H1 (cell line): ENCODE data around the gene GLUD1. TPM values are rescaled to one million over a fixed set of nuclear protein-coding genes. Genes with fewer than 3 reads are reported as not detected.

Experiments
- CTCF ChIA-PET: fragments of 300-600 bp; sonication (Branson Sonifier 250); formaldehyde crosslinking; loops from one replicate; lab custom pipeline; 2021; ENCODE audit not compliant: partially characterized antibody; lab: Charles Lee
- POLR2A ChIA-PET: fragments of 300-600 bp; sonication (Branson Sonifier 250); formaldehyde crosslinking; loops from one replicate; lab custom pipeline; 2021; ENCODE audit warnings: inconsistent platforms; ENCODE audit not compliant: partially characterized antibody; lab: Charles Lee
- DNase-seq, 2 experiments: peaks; one replicate each; pipeline versions ENCODE4 v3.0.0 to v3.0.0-alpha.2; 2010 to 2022; ENCODE audit warnings: low spot score in 2 of 2, low read depth in 1 of 2, mixed read lengths in 1 of 2
- FAIRE-seq: peaks from 2 replicates; lab custom pipeline; 2011; peaks lifted over from hg19 to GRCh38; lab: Jason Lieb, UNC
- H2AFZ ChIP-seq: 2 replicates; pipeline ENCODE4 v1.8.1; 2012; ENCODE audit warnings: low read length, inconsistent platforms
- H2AK5ac ChIP-seq: 2 replicates; pipeline ENCODE4 v1.6.1; 2013; ENCODE audit warnings: low read depth, low read length
- H2BK120ac ChIP-seq: replicated peaks from 2 replicates; pipeline ENCODE3; 2013; ENCODE audit warnings: low read depth, low read length, inconsistent platforms
- H2BK12ac ChIP-seq: 2 replicates; pipeline ENCODE4 v1.6.1; 2013; ENCODE audit warnings: low read depth, low read length
- H2BK15ac ChIP-seq: 2 replicates; pipeline ENCODE4 v1.6.1; 2013; ENCODE audit warnings: low read length
- H2BK20ac ChIP-seq: 2 replicates; pipeline ENCODE4 v1.6.1; 2013; ENCODE audit warnings: low read length
- H2BK5ac ChIP-seq: 2 replicates; pipeline ENCODE4 v1.6.1; 2013; ENCODE audit warnings: low read depth, low read length
- H3K14ac ChIP-seq: 2 replicates; pipeline ENCODE4 v1.6.1; 2013; ENCODE audit warnings: inconsistent platforms; ENCODE audit not compliant: insufficient read length
- H3K18ac ChIP-seq: 2 replicates; pipeline ENCODE4 v1.6.1; 2013; ENCODE audit warnings: low read length; ENCODE audit errors: extremely low read depth
- H3K23ac ChIP-seq: 2 replicates; pipeline ENCODE4 v1.6.1; 2013; ENCODE audit warnings: inconsistent platforms; ENCODE audit not compliant: insufficient read length
- H3K23me2 ChIP-seq: 2 replicates; pipeline ENCODE4 v1.6.1; 2013; ENCODE audit warnings: low read depth, low read length
- H3K27ac ChIP-seq: 2 replicates; pipeline ENCODE4 v1.6.1; 2011; ENCODE audit warnings: low read depth, low read length, inconsistent platforms
- H3K27me3 ChIP-seq, 4 experiments: replicated peaks in 1 of 4; 1 replicate in 1 of 4; 2 replicates in 3 of 4; pipeline versions ENCODE4 v1.6.1 to v1.8.1; 2011 to 2013; ENCODE audit warnings: low read length in 3 of 4, mild to moderate bottlenecking in 3 of 4, inconsistent platforms in 2 of 4, mixed read lengths in 2 of 4, moderate library complexity in 1 of 4; ENCODE audit not compliant: control insufficient read depth in 3 of 4, insufficient read depth in 3 of 4; ENCODE audit errors: extremely low read depth in 1 of 4
- H3K36me3 ChIP-seq, 4 experiments: 2 replicates each; pipeline versions ENCODE4 v1.6.1 to v1.8.1; 2011 to 2013; ENCODE audit warnings: mild to moderate bottlenecking in 4 of 4, low read length in 3 of 4, moderate library complexity in 2 of 4, control low read depth in 1 of 4, inconsistent platforms in 1 of 4; ENCODE audit not compliant: insufficient read depth in 4 of 4, control insufficient read depth in 2 of 4
- H3K4ac ChIP-seq: replicated peaks from 2 replicates; pipeline ENCODE3; 2013; ENCODE audit warnings: low read length, low read depth, mixed read lengths, inconsistent platforms; ENCODE audit not compliant: insufficient read length
- H3K4me1 ChIP-seq, 4 experiments: replicated peaks in 1 of 4; 1 replicate in 1 of 4; 2 replicates in 3 of 4; pipeline versions ENCODE4 v1.6.1 to v1.8.1; 2011 to 2013; ENCODE audit warnings: low read length in 3 of 4, inconsistent platforms in 2 of 4, mixed read lengths in 1 of 4; ENCODE audit not compliant: insufficient read depth in 4 of 4, control insufficient read depth in 3 of 4
- H3K4me2 ChIP-seq, 2 experiments: 2 replicates each; pipeline versions ENCODE4 v1.6.1 to v1.8.1; 2011 to 2013; ENCODE audit warnings: low read depth in 2 of 2, low read length in 2 of 2, control low read depth in 1 of 2, inconsistent platforms in 1 of 2, mild to moderate bottlenecking in 1 of 2; ENCODE audit not compliant: insufficient read depth in 1 of 2
- H3K4me3 ChIP-seq, 4 experiments: fragments of 200-600, 300-600 bp in 1 of 4; sonication (generic), shearing (Covaris generic), sonication (Bioruptor Twin) in 1 of 4; 2 replicates each; pipeline versions ENCODE4 v1.5.1 to v1.8.1; 2011 to 2016; ENCODE audit warnings: low read length in 4 of 4, low read depth in 3 of 4, control low read depth in 2 of 4, inconsistent platforms in 2 of 4, mild to moderate bottlenecking in 2 of 4, mixed read lengths in 1 of 4, moderate library complexity in 1 of 4; ENCODE audit not compliant: insufficient read depth in 2 of 4; ENCODE audit errors: extremely low read depth in 1 of 4
- H3K56ac ChIP-seq: replicated peaks from 2 replicates; pipeline ENCODE3; 2013; ENCODE audit warnings: low read depth, mild to moderate bottlenecking, mixed read lengths, low read length, inconsistent platforms; ENCODE audit not compliant: insufficient read length
- H3K79me1 ChIP-seq: 2 replicates; pipeline ENCODE4 v1.6.1; 2013; ENCODE audit warnings: low read depth, low read length, control low read depth
- H3K79me2 ChIP-seq, 2 experiments: 2 replicates each; pipeline versions ENCODE4 v1.6.1 to v1.8.1; 2012 to 2013; ENCODE audit warnings: low read length in 2 of 2, mild to moderate bottlenecking in 2 of 2, inconsistent platforms in 1 of 2; ENCODE audit not compliant: insufficient read depth in 2 of 2, control insufficient read depth in 1 of 2
- H3K9ac ChIP-seq, 4 experiments: replicated peaks in 1 of 4; 1 replicate in 1 of 4; 2 replicates in 3 of 4; pipeline versions ENCODE4 v1.6.1 to v1.8.1; 2011 to 2013; ENCODE audit warnings: low read depth in 3 of 4, low read length in 3 of 4, control low read depth in 2 of 4, mild to moderate bottlenecking in 2 of 4, moderate library complexity in 2 of 4, inconsistent platforms in 1 of 4; ENCODE audit errors: extremely low read depth in 1 of 4
- H3K9me3 ChIP-seq, 2 experiments: 2 replicates each; pipeline versions ENCODE4 v1.6.1 to v1.8.1; 2012 to 2013; ENCODE audit warnings: mild to moderate bottlenecking in 2 of 2, moderate library complexity in 2 of 2, control low read depth in 1 of 2, inconsistent platforms in 1 of 2, low read depth in 1 of 2, low read length in 1 of 2, mixed read lengths in 1 of 2; ENCODE audit not compliant: insufficient read depth in 2 of 2
- H4K20me1 ChIP-seq, 2 experiments: replicated peaks in 1 of 2; 2 replicates each; pipeline versions ENCODE3 to v1.8.1; 2011 to 2013; ENCODE audit warnings: inconsistent platforms in 2 of 2, low read length in 2 of 2, mild to moderate bottlenecking in 1 of 2; ENCODE audit not compliant: insufficient read depth in 2 of 2, control insufficient read depth in 1 of 2
- H4K5ac ChIP-seq: 2 replicates; pipeline ENCODE4 v1.6.1; 2013; ENCODE audit warnings: low read length, low read depth, mixed read lengths, inconsistent platforms; ENCODE audit not compliant: insufficient read length
- H4K8ac ChIP-seq: 2 replicates; pipeline ENCODE4 v1.8.0; 2013; ENCODE audit warnings: mild to moderate bottlenecking, moderate library complexity, low read length, inconsistent platforms; ENCODE audit not compliant: insufficient read depth; ENCODE audit errors: extremely low read depth
- H4K91ac ChIP-seq: replicated peaks from 2 replicates; pipeline ENCODE3; 2013; ENCODE audit warnings: low read length, mixed read lengths, inconsistent platforms; ENCODE audit not compliant: insufficient read length
- BCL11A ChIP-seq, 2 experiments: IDR thresholded peaks; one replicate each; pipeline ENCODE4 v1.6.1; 2011; ENCODE audit warnings: low read depth in 2 of 2, low read length in 2 of 2, mild to moderate bottlenecking in 2 of 2
- CTCF ChIP-seq, 3 experiments: IDR thresholded peaks; 1 replicate in 2 of 3; 2 replicates in 1 of 3; pipeline versions ENCODE4 v1.5.1 to v1.6.1; 2011; ENCODE audit warnings: low read length in 3 of 3, mild to moderate bottlenecking in 3 of 3, inconsistent platforms in 2 of 3, low read depth in 1 of 3, moderate library complexity in 1 of 3; ENCODE audit not compliant: insufficient read depth in 1 of 3; ENCODE audit errors: control extremely low read depth in 1 of 3
- HDAC2 ChIP-seq, 2 experiments: fragments of 300-600 bp in 1 of 2; sonication (generic) in 1 of 2; IDR thresholded peaks; 2 replicates each; pipeline ENCODE4 v1.6.1; 2011 to 2012; ENCODE audit warnings: low read depth in 2 of 2, low read length in 2 of 2, mild to moderate bottlenecking in 2 of 2, moderate library complexity in 2 of 2, borderline replicate concordance in 1 of 2, inconsistent platforms in 1 of 2
- PHF8 ChIP-seq: fragments of 200-600 bp; sonication (generic); conservative IDR thresholded peaks from 2 replicates; pipeline ENCODE4 v1.7.1; 2012; ENCODE audit warnings: low read depth, mild to moderate bottlenecking, inconsistent platforms, low read length, moderate library complexity
- SIN3A ChIP-seq, 2 experiments: IDR thresholded peaks in 1 of 2; conservative IDR thresholded peaks in 1 of 2; 2 replicates each; pipeline ENCODE4 v1.6.1; 2011 to 2012; ENCODE audit warnings: low read length in 2 of 2, improper control_type of control experiment in 1 of 2, low read depth in 1 of 2, mild to moderate bottlenecking in 1 of 2
- SP2 ChIP-seq: IDR thresholded peaks from 2 replicates; pipeline ENCODE4 v1.6.1; 2012; ENCODE audit warnings: mild to moderate bottlenecking, low read length, inconsistent platforms
- SRF ChIP-seq: IDR thresholded peaks from 2 replicates; pipeline ENCODE4 v1.6.1; 2011; ENCODE audit warnings: mild to moderate bottlenecking, low read depth, low read length, moderate library complexity
- TCF12 ChIP-seq: IDR thresholded peaks from 2 replicates; pipeline ENCODE4 v1.6.1; 2011; ENCODE audit warnings: low read depth, mild to moderate bottlenecking, low read length
- YY1 ChIP-seq: IDR thresholded peaks from 2 replicates; pipeline ENCODE4 v1.6.1; 2011; ENCODE audit warnings: low read depth, mild to moderate bottlenecking, low read length
- WGBS, 2 experiments: shearing (Covaris generic) in 1 of 2; methylation state at CpG; one replicate each; pipeline versions ENCODE4 v1.1.6 to v1.1.7; 2013 to 2015; ENCODE audit warnings: low lambda C conversion rate in 2 of 2, mixed read lengths in 2 of 2, inconsistent platforms in 1 of 2, low coverage in 1 of 2, missing lambda C conversion rate in 1 of 2; ENCODE audit not compliant: insufficient replicate concordance in 2 of 2, insufficient coverage in 1 of 2, insufficient read length in 1 of 2; ENCODE audit errors: extremely low coverage in 1 of 2, missing lambda C conversion rate in 1 of 2; 5-methylcytosine and 5-hydroxymethylcytosine counted together
- polyA plus RNA-seq, 7 experiments: library from polyadenylated mRNA; depleted of rRNA in 3 of 7; stranded (reverse) in 5 of 7; unstranded in 2 of 7; fragments of >200 nt in 5 of 7; fragments of 200-250 nt in 2 of 7; gene quantifications; 1 replicate in 5 of 7; 2 replicates in 1 of 7; 4 replicates in 1 of 7; pipeline versions ENCODE4 v1.2.1 to v1.2.3, GENCODE V29; 2011 to 2013; ENCODE audit warnings: missing spikeins in 2 of 7, mixed read lengths in 2 of 7
- total RNA-seq: library from RNA; stranded (reverse); fragmentation: NEBNext Ultra II Directional; extraction: Animal tissue kit (Norgen Biotek cat#: 25700); gene quantifications from 2 replicates; pipeline ENCODE4 v1.2.1, GENCODE V29; 2021

GLUD1 gene
- total and polyA plus RNA-seq, 2 of the 8 experiments (the other 6 are each of a cell fraction or from before 2014, with no cell fraction given) = 41.0 to 96.2 TPM

GRCh38 chr10:87030912-87031635 lies 63.6 kb downstream of the GLUD1 start:
- no peaks in the 10 kb centered on the region for H4K20me1 ChIP-seq
- H3K4me1 ChIP-seq = no peaks in the 10 kb centered on the region
- H4K8ac ChIP-seq = no peak overlapping the region; the same call in 1 of the 2 replicates
- DNase-seq = no peak
- POLR2A ChIA-PET = no interaction called here
- no peaks in the 10 kb centered on the region for H3K79me1 ChIP-seq
- H3K23me2 ChIP-seq = no peaks in the 10 kb centered on the region
- H3K9ac ChIP-seq = no peak overlapping the region
- H3K4me2 ChIP-seq = no peak overlapping the region
- H3K56ac ChIP-seq = no peak overlapping the region
- no peak overlapping the region for H4K5ac ChIP-seq
- no peak overlapping the region for H2BK20ac ChIP-seq
- H3K23ac ChIP-seq = no peak overlapping the region
- FAIRE-seq = no peak
- no peak overlapping the region for H3K14ac ChIP-seq
- no peak overlapping the region for H2AK5ac ChIP-seq
- no peak overlapping the region for H3K4me3 ChIP-seq
- no peak overlapping the region for H3K18ac ChIP-seq
- H2BK12ac ChIP-seq = no peak overlapping the region
- no peak overlapping the region for H3K27ac ChIP-seq
- no peaks in the 10 kb centered on the region for H3K27me3 ChIP-seq
- no peak overlapping the region for H4K91ac ChIP-seq
- no peak overlapping the region for H2BK120ac ChIP-seq
- 90% methylated on average over 28 of the region's 28 CpGs; no CpG with 5 or more reads in 1 of the 2 experiments for WGBS, 2 experiments
- no peak overlapping the region for H3K4ac ChIP-seq
- no peak overlapping the region for H2BK15ac ChIP-seq
- no peaks in the 10 kb centered on the region for H3K79me2 ChIP-seq
- peaks cover 0 to 5% (median 0%) of the 10 kb centered on the region in 4 experiments; a peak in 1 of 8 replicates for H3K36me3 ChIP-seq
- H2AFZ ChIP-seq = no peak overlapping the region
- no peak overlapping the region for H2BK5ac ChIP-seq
- peaks cover 8 to 9% of the 10 kb centered on the region in 2 experiments; a peak in 3 of 4 replicates for H3K9me3 ChIP-seq
- CTCF ChIA-PET = interaction anchor here (0.7 to 1.4 kb wide), 6 partner anchors 51 to 91 kb away, joined by 3 to 4 read pairs (median 3); no protein-coding TSS in a partner anchor
- TF ChIP-seq SRF = no peak
- TF ChIP-seq PHF8 = no peak
- no peak for TF ChIP-seq YY1
- no peak for TF ChIP-seq TCF12
- no peak for TF ChIP-seq CTCF (IDR thresholded peaks at IDR 0.05; ENCODE audit: control extremely low read depth in 1 of 3, insufficient read depth in 1 of 3, low read depth in 1 of 3, low read length in 3 of 3)
- TF ChIP-seq BCL11A (IDR thresholded peaks at IDR 0.05; ENCODE audit: low read depth in 2 of 2, low read length in 2 of 2) = no peak
- TF ChIP-seq SP2 = no peak
- TF ChIP-seq SIN3A (conservative IDR thresholded peaks at IDR 0.05 in 1 of 2, IDR thresholded peaks at IDR 0.05 in 1 of 2; ENCODE audit: low read depth in 1 of 2, low read length in 2 of 2) = no peak
- no peak for TF ChIP-seq HDAC2 (IDR thresholded peaks at IDR 0.05; ENCODE audit: borderline replicate concordance in 1 of 2, low read depth in 2 of 2, low read length in 2 of 2)
